ENCODE results near the gene CHAT.

The CHAT gene

DNA sequence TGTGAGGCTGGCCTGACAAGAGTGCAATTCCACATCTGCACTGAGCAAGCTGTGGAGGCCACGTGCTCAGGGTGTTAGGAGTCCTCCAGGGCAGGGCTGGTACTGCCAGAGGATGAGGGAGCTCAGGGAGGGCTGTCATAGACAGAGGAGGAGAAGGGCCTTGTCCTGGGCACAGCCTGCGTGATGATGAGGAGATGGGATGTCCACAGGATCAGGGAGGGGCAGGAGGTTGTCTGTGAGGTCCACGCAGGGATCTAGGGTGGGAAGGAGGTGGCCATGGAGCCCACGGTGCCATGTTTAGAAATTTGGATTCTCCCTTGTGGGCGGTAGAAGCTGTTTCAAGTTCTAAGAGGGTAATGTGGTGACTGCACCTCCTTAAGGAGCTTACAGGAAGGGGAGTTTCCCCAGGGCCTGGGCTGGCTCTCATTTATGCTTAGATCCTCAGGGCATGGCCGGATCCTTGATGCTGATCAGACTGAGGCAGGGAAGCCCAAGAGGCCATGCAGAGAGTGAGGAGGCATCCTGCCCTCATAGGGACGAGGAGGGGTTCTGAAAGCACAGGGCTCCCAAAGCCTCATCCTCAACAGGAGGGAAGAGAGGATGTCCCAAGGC lies 30.3 kb downstream of the CHAT start:
- DNase-seq: no peak
- Histone ChIP-seq H3K79me1 (replicated peaks; ENCODE audit: low read length, poor library complexity, severe bottlenecking) (no peaks in the 10 kb centered on the region), H3K18ac (ENCODE audit: low read depth in 1 of 2, low read length in 2 of 2) (no peak overlapping the region), H2BK5ac (ENCODE audit: low read depth, low read length, poor library complexity, severe bottlenecking) (no peak overlapping the region), H3K4me3 (ENCODE audit: insufficient read depth in 1 of 2, low read depth in 1 of 2, low read length in 2 of 2) (no peak overlapping the region), H2BK120ac (ENCODE audit: low read depth, low read length) (no peak overlapping the region), H3K14ac (ENCODE audit: low read length in 2 of 2) (no peak overlapping the region), H3K9me3 (ENCODE audit: control insufficient read depth, low read length) (no peaks in the 10 kb centered on the region), H2AFZ (ENCODE audit: low read depth, low read length) (no peak overlapping the region), H4K8ac (ENCODE audit: low read length) (no peak overlapping the region), H3K27ac (ENCODE audit: low read length, poor library complexity, severe bottlenecking) (no peak overlapping the region), H2BK12ac (ENCODE audit: low read length in 2 of 2) (no peak overlapping the region), H3K4ac (ENCODE audit: low read depth in 1 of 2, low read length in 2 of 2) (no peak overlapping the region), H3K4me2 (ENCODE audit: low read length, poor library complexity, severe bottlenecking) (no peak overlapping the region), H3K27me3 (ENCODE audit: control insufficient read depth in 1 of 2, insufficient read depth in 1 of 2, low read length in 2 of 2) (peaks cover 28 to 75% of the 10 kb centered on the region in 2 experiments), H3K36me3 (ENCODE audit: control insufficient read depth in 1 of 2, insufficient read depth in 2 of 2, low read depth in 1 of 2, low read length in 2 of 2) (no peaks in the 10 kb centered on the region), H2AK5ac (ENCODE audit: low read length, severe bottlenecking) (no peak overlapping the region), H2BK15ac (ENCODE audit: low read depth, poor library complexity, severe bottlenecking) (no peak overlapping the region), H3K4me1 (ENCODE audit: control insufficient read depth, insufficient read depth, low read depth, low read length) (peaks cover under 1% of the 10 kb centered on the region), H3K9ac (ENCODE audit: low read length) (no peak overlapping the region), H3K23ac (ENCODE audit: low read length in 2 of 2) (no peak overlapping the region), H4K91ac (ENCODE audit: low read length) (no peak overlapping the region)
- 59% methylated on average over 7 of the region's 7 CpGs for WGBS

DNA sequence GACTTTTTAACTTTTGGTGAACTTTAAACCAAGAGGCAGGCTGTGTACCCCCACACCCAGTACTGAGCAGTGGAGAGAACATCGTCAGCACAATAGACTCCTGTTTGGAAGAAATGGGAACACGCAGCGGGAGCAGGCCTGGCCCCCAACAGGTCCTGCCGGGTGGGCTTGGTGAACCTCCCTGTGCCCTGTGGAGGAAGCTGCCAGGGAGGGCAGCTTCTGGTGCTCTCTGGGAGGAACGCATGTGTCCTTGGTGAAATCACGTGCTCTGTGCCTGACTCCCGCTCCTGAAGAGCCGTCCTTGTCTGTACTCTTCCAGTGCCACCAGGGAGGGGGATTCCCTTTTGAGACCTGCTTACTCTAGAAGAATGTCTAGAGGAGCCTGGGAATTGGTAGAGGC lies 31.6 kb downstream of the CHAT start:
- no peak overlapping the region for H2BK5ac ChIP-seq (ENCODE audit: low read depth, low read length, poor library complexity, severe bottlenecking)
- no peak overlapping the region for H3K14ac ChIP-seq (ENCODE audit: low read length in 2 of 2)
- no peak for DNase-seq
- no peak overlapping the region for H3K9ac ChIP-seq (ENCODE audit: low read length)
- WGBS: 94% methylated on average over 7 of the region's 8 CpGs
- H4K91ac ChIP-seq (ENCODE audit: low read length): no peak overlapping the region
- H2BK12ac ChIP-seq (ENCODE audit: low read length in 2 of 2): no peak overlapping the region
- no peak overlapping the region for H3K27ac ChIP-seq (ENCODE audit: low read length, poor library complexity, severe bottlenecking)
- peaks cover 6% of the 10 kb centered on the region for H3K4me1 ChIP-seq (ENCODE audit: control insufficient read depth, insufficient read depth, low read depth, low read length)
- H3K4ac ChIP-seq (ENCODE audit: low read depth in 1 of 2, low read length in 2 of 2): no peak overlapping the region
- H3K18ac ChIP-seq (ENCODE audit: low read depth in 1 of 2, low read length in 2 of 2): no peak overlapping the region
- no peaks in the 10 kb centered on the region for H3K79me1 ChIP-seq (replicated peaks; ENCODE audit: low read length, poor library complexity, severe bottlenecking)
- H2AFZ ChIP-seq (ENCODE audit: low read depth, low read length): no peak overlapping the region
- no peaks in the 10 kb centered on the region for H3K9me3 ChIP-seq (ENCODE audit: control insufficient read depth, low read length)
- no peak overlapping the region for H2BK15ac ChIP-seq (ENCODE audit: low read depth, poor library complexity, severe bottlenecking)
- no peak overlapping the region for H3K4me2 ChIP-seq (ENCODE audit: low read length, poor library complexity, severe bottlenecking)
- H2AK5ac ChIP-seq (ENCODE audit: low read length, severe bottlenecking): no peak overlapping the region
- H4K8ac ChIP-seq (ENCODE audit: low read length): no peak overlapping the region
- H3K27me3 ChIP-seq (ENCODE audit: control insufficient read depth in 1 of 2, insufficient read depth in 1 of 2, low read length in 2 of 2): peaks cover 28 to 78% of the 10 kb centered on the region in 2 experiments
- no peak overlapping the region for H3K23ac ChIP-seq (ENCODE audit: low read length in 2 of 2)
- H3K4me3 ChIP-seq (ENCODE audit: insufficient read depth in 1 of 2, low read depth in 1 of 2, low read length in 2 of 2): no peak overlapping the region
- H2BK120ac ChIP-seq (ENCODE audit: low read depth, low read length): no peak overlapping the region
- H3K36me3 ChIP-seq (ENCODE audit: control insufficient read depth in 1 of 2, insufficient read depth in 2 of 2, low read depth in 1 of 2, low read length in 2 of 2): no peaks in the 10 kb centered on the region

DNA sequence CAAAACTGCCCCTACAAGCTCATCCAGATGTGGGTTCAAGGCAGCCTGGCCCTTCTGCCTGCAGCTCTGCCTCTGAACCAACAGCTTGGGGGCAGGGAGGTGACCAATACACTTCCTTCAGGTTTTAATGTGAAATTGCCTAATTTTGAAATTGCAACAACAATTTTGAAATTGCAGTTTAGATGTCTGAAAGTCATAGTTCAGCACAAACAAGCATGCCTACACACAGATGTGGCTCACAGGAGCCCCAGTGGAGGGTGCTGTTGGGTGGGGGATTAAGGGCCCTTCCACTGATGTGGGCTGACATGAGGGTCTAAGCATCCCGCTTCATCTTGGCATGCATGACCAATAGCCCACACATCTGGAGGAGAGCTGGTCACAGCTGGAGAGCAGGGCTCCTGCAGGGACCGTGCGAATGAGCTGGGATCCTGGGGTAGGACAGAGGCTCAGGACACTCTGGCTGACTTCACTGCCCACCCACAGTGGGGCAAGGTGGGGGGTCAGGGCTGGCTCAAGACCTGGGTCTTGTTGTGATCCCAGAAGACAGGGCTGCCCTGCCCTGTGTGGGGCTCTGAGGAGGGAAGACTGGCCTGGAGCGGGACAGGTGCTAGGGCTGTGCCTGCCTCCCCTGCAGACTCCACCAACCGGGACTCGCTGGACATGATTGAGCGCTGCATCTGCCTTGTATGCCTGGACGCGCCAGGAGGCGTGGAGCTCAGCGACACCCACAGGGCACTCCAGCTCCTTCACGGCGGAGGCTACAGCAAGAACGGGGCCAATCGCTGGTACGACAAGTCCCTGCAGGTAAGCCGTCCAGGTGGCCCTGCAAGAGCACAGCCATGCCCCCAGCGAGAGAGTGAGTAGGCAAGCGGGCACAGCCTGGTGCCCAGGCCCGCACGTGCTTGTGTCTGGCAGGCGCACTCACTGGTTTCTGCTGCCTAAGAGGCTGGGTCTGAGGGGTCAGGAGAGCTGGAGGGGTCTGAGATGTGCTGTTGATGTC lies 32.3 kb downstream of the CHAT start:
- Histone ChIP-seq H4K91ac (ENCODE audit: low read length) (no peak overlapping the region), H3K18ac (ENCODE audit: low read depth in 1 of 2, low read length in 2 of 2) (no peak overlapping the region), H3K27me3 (ENCODE audit: control insufficient read depth in 1 of 2, insufficient read depth in 1 of 2, low read length in 2 of 2) (peaks cover 25 to 76% of the 10 kb centered on the region in 2 experiments), H3K4me2 (ENCODE audit: low read length, poor library complexity, severe bottlenecking) (no peak overlapping the region), H3K23ac (ENCODE audit: low read length in 2 of 2) (no peak overlapping the region), H4K8ac (ENCODE audit: low read length) (no peak overlapping the region), H3K36me3 (ENCODE audit: control insufficient read depth in 1 of 2, insufficient read depth in 2 of 2, low read depth in 1 of 2, low read length in 2 of 2) (no peaks in the 10 kb centered on the region), H2BK15ac (ENCODE audit: low read depth, poor library complexity, severe bottlenecking) (no peak overlapping the region), H3K14ac (ENCODE audit: low read length in 2 of 2) (no peak overlapping the region), H2BK5ac (ENCODE audit: low read depth, low read length, poor library complexity, severe bottlenecking) (no peak overlapping the region), H2AFZ (ENCODE audit: low read depth, low read length) (no peak overlapping the region), H3K9ac (ENCODE audit: low read length) (no peak overlapping the region), H3K9me3 (ENCODE audit: control insufficient read depth, low read length) (no peaks in the 10 kb centered on the region), H3K27ac (ENCODE audit: low read length, poor library complexity, severe bottlenecking) (no peak overlapping the region), H2BK12ac (ENCODE audit: low read length in 2 of 2) (no peak overlapping the region), H3K4me3 (ENCODE audit: insufficient read depth in 1 of 2, low read depth in 1 of 2, low read length in 2 of 2) (peak overlapping the region in 1 of 2 experiments; percentile 1), H2AK5ac (ENCODE audit: low read length, severe bottlenecking) (no peak overlapping the region), H3K4me1 (ENCODE audit: control insufficient read depth, insufficient read depth, low read depth, low read length) (peaks cover 6% of the 10 kb centered on the region), H3K79me1 (replicated peaks; ENCODE audit: low read length, poor library complexity, severe bottlenecking) (no peaks in the 10 kb centered on the region), H2BK120ac (ENCODE audit: low read depth, low read length) (no peak overlapping the region), H3K4ac (ENCODE audit: low read depth in 1 of 2, low read length in 2 of 2) (no peak overlapping the region)
- DNase-seq: no peak
- 94% methylated on average over 22 of the region's 22 CpGs for WGBS

DNA sequence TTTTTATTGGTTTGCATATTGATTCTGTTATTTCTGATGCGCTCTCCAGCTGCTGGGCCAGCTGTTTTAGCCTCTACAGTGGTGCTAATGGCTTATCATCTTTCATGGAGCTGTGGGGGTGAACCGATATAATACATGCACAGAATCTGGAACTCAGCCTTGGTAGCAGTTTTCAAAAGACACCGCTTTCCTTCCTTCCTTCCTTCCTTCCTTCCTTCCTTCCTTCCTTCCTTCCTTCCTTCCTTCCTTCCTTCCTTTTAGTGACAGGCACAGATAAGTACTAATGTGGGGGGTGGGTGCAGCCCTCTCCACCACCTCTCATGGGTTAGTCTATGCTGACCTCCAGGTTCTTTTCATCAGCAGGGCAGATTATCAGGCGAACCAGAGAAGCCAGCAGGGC lies 33.7 kb downstream of the CHAT start:
- Histone ChIP-seq H2AK5ac (ENCODE audit: low read length, severe bottlenecking) (no peak overlapping the region), H3K4ac (ENCODE audit: low read depth in 1 of 2, low read length in 2 of 2) (no peak overlapping the region), H3K9me3 (ENCODE audit: control insufficient read depth, low read length) (no peaks in the 10 kb centered on the region), H2BK12ac (ENCODE audit: low read length in 2 of 2) (no peak overlapping the region), H3K4me1 (ENCODE audit: control insufficient read depth, insufficient read depth, low read depth, low read length) (peaks cover 6% of the 10 kb centered on the region), H3K18ac (ENCODE audit: low read depth in 1 of 2, low read length in 2 of 2) (no peak overlapping the region), H3K4me3 (ENCODE audit: insufficient read depth in 1 of 2, low read depth in 1 of 2, low read length in 2 of 2) (no peak overlapping the region), H3K23ac (ENCODE audit: low read length in 2 of 2) (no peak overlapping the region), H3K27me3 (ENCODE audit: control insufficient read depth in 1 of 2, insufficient read depth in 1 of 2, low read length in 2 of 2) (peaks cover 29 to 77% of the 10 kb centered on the region in 2 experiments), H2BK5ac (ENCODE audit: low read depth, low read length, poor library complexity, severe bottlenecking) (no peak overlapping the region), H4K91ac (ENCODE audit: low read length) (no peak overlapping the region), H4K8ac (ENCODE audit: low read length) (no peak overlapping the region), H3K9ac (ENCODE audit: low read length) (no peak overlapping the region), H2BK15ac (ENCODE audit: low read depth, poor library complexity, severe bottlenecking) (no peak overlapping the region), H3K14ac (ENCODE audit: low read length in 2 of 2) (no peak overlapping the region), H2AFZ (ENCODE audit: low read depth, low read length) (no peak overlapping the region), H3K27ac (ENCODE audit: low read length, poor library complexity, severe bottlenecking) (no peak overlapping the region), H3K79me1 (replicated peaks; ENCODE audit: low read length, poor library complexity, severe bottlenecking) (no peaks in the 10 kb centered on the region), H3K36me3 (ENCODE audit: control insufficient read depth in 1 of 2, insufficient read depth in 2 of 2, low read depth in 1 of 2, low read length in 2 of 2) (no peaks in the 10 kb centered on the region), H3K4me2 (ENCODE audit: low read length, poor library complexity, severe bottlenecking) (no peak overlapping the region), H2BK120ac (ENCODE audit: low read depth, low read length) (no peak overlapping the region)
- WGBS: 74% methylated on average over 3 of the region's 4 CpGs
- no peak for DNase-seq

All from mesenchymal stem cell (in vitro differentiated cells and primary cell).